ENCODE measurements around the gene MLLT3. TPM values are rescaled to one million over a fixed set of nuclear protein-coding genes. Genes with fewer than 3 reads are reported as not detected.

The MLLT3 gene
- total RNA-seq, 4 donors from 2014 or later: 10.8 to 17.5 (median 12.4) TPM

GRCh38 chr9:20642045-20642444, 19.7 kb upstream of the MLLT3 start:
- no peaks in the 10 kb centered on the region for H3K9me3 ChIP-seq
- no peaks in the 10 kb centered on the region for H3K36me3 ChIP-seq
- H3K27me3 ChIP-seq: no peaks in the 10 kb centered on the region
- TF ChIP-seq POLR2A (IDR thresholded peaks at IDR 0.05): no peak
- no peak for TF ChIP-seq EP300 (IDR thresholded peaks at IDR 0.05)
- no peak for TF ChIP-seq CTCF (IDR thresholded peaks at IDR 0.05)
- no peak for TF ChIP-seq POLR2AphosphoS5 (IDR thresholded peaks at IDR 0.05)
- H3K4me3 ChIP-seq: no peak overlapping the region
- DNase-seq (ENCODE audit: low spot score in 2 of 2): no peak
- H3K27ac ChIP-seq: no peak overlapping the region
- peaks cover 3% of the 10 kb centered on the region for H3K4me1 ChIP-seq
- WGBS: 52% methylated on average over 1 of the region's 1 CpG

- no peak overlapping the region for H3K27ac ChIP-seq
- no peak overlapping the region for H3K4me3 ChIP-seq
- peaks cover 3% of the 10 kb centered on the region for H3K4me1 ChIP-seq
- WGBS: 59% methylated on average over 7 of the region's 7 CpGs
- H3K27me3 ChIP-seq: no peaks in the 10 kb centered on the region
- no peak for DNase-seq (ENCODE audit: low spot score in 2 of 2)
- TF ChIP-seq CTCF (IDR thresholded peaks at IDR 0.05) (no peak), EP300 (IDR thresholded peaks at IDR 0.05) (no peak), POLR2A (IDR thresholded peaks at IDR 0.05) (no peak), POLR2AphosphoS5 (IDR thresholded peaks at IDR 0.05) (no peak)
- H3K36me3 ChIP-seq: no peaks in the 10 kb centered on the region
- H3K9me3 ChIP-seq: no peaks in the 10 kb centered on the region
Observed at GRCh38 chr9:20640331-20641187, 18.3 kb upstream of the MLLT3 start.

- no peak overlapping the region for H3K4me3 ChIP-seq
- no peaks in the 10 kb centered on the region for H3K36me3 ChIP-seq
- peaks cover 3% of the 10 kb centered on the region for H3K4me1 ChIP-seq
- H3K27me3 ChIP-seq: no peaks in the 10 kb centered on the region
- no peak overlapping the region for H3K27ac ChIP-seq
- WGBS: 84% methylated on average over 3 of the region's 3 CpGs
- H3K9me3 ChIP-seq: no peaks in the 10 kb centered on the region
- DNase-seq (ENCODE audit: low spot score in 2 of 2): no peak
- TF ChIP-seq EP300 (IDR thresholded peaks at IDR 0.05): no peak
- TF ChIP-seq CTCF (IDR thresholded peaks at IDR 0.05): no peak
Observed at GRCh38 chr9:20636888-20637440, 14.7 kb upstream of the MLLT3 start.

- 82% methylated on average over 4 of the region's 4 CpGs for WGBS
- Histone ChIP-seq H3K9me3 (no peaks in the 10 kb centered on the region), H3K27me3 (no peaks in the 10 kb centered on the region), H3K36me3 (no peaks in the 10 kb centered on the region), H3K27ac (no peak overlapping the region), H3K4me1 (no peaks in the 10 kb centered on the region), H3K4me3 (no peak overlapping the region)
- TF ChIP-seq EP300 (IDR thresholded peaks at IDR 0.05): no peak
- TF ChIP-seq POLR2AphosphoS5 (IDR thresholded peaks at IDR 0.05): no peak
- TF ChIP-seq POLR2A (IDR thresholded peaks at IDR 0.05): no peak
- TF ChIP-seq CTCF (IDR thresholded peaks at IDR 0.05): no peak
- DNase-seq (ENCODE audit: low spot score in 2 of 2): no peak
Observed at GRCh38 chr9:20634895-20635294, 12.6 kb upstream of the MLLT3 start.

- Histone ChIP-seq H3K27me3 (no peaks in the 10 kb centered on the region), H3K9me3 (no peaks in the 10 kb centered on the region), H3K4me3 (no peak overlapping the region), H3K4me1 (no peaks in the 10 kb centered on the region), H3K27ac (no peak overlapping the region), H3K36me3 (no peaks in the 10 kb centered on the region)
- 57% methylated on average over 2 of the region's 2 CpGs for WGBS
- no peak for TF ChIP-seq EP300 (IDR thresholded peaks at IDR 0.05)
- TF ChIP-seq CTCF (IDR thresholded peaks at IDR 0.05): no peak
- TF ChIP-seq POLR2AphosphoS5 (IDR thresholded peaks at IDR 0.05): no peak
- TF ChIP-seq POLR2A (IDR thresholded peaks at IDR 0.05): no peak
- DNase-seq (ENCODE audit: low spot score in 2 of 2): no peak
Observed at GRCh38 chr9:20632705-20633104, 10.4 kb upstream of the MLLT3 start.

Data from suprapubic skin (tissue), 4 donors.